ENCODE results near the gene RICTOR.

The RICTOR gene

DNA sequence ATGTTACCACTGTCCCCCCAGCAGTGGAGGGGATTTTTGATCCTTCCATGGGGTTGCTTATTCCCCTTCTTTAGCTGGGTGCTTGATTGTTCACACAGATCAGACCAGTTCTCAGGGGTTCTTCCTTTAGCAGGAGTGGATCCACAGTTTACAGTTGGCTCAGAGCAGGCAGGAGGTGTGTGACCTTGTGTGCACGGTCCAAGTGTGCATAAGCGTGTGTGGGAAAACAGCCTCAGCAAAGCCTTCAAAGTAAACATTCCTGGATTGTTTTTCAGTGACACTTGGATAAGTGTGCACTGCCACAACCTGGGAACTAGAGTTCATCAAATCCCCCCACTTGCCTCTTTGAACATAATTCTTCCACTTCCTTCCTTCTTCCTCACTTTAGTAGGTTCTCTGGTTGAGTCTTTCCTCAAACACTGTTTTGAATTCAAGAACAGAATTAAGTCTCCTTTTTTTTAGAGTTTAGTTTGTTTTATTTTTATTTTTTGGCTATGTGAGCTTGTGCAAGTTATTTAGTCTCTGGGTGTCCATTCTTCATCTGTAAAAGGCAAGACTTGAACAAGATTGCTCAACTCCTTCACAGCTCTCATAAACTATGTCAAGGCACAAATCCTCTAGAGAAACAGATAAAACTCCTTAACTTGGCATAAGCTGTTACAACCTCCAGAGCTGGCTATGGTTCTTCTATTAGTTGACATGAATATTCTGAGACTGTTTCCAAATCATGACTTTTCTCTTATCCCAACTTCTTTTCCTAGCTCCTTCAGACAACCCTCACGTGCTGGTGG, 150.3 kb downstream of the RICTOR start:
- in situ Hi-C loops (cut with HindIII; ENCODE audit: low pct_ligation_motif_present, low pct_unique_long_range_greater_than_20kb, low sequenced_read_pairs): no loop called here
- DNase-seq: no peak

DNA sequence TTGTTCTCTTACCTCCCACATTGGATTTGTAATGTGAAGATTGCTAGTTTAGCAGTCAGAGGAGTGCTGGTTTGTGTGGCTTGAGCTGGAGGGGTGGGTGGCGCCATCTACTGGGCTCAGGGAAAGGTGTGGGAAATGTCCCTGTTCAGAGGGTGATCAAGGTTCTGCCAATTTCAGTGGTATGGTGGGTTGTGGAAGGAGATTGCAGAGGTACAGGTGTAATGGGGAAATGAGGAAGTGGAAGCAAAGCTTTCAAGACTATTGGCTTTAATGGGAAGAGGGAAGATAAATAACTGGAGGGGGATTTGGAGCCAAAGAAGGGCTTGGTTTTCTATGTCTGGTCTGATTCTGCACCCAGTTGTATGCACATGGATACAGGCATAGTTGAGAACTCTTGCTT, 152.0 kb downstream of the RICTOR start:
- in situ Hi-C loops (cut with HindIII; ENCODE audit: low pct_ligation_motif_present, low pct_unique_long_range_greater_than_20kb, low sequenced_read_pairs): no loop called here
- DNase-seq: peak; percentile 43

DNA sequence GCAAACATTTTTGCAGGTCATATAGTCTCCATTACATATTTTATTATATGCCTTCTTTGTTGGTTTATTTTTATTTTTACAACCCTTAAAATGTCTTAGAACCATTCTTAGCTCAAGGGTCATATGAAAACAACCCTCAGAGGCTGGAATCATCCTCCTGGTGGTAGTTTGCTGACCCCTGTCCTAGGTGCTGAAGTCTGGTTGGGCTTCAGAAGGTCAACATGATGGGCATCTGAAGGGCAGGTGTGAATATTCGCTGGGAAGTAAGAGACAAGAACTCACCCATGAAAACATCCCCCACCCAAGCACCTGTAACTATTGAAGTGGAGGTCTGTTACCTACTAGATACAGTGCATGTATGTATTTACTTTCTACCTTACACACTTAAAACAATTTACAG, 153.0 kb downstream of the RICTOR start:
- DNase-seq: peak; percentile 2
- in situ Hi-C loops (cut with HindIII; ENCODE audit: low pct_ligation_motif_present, low pct_unique_long_range_greater_than_20kb, low sequenced_read_pairs): no loop called here

DNA sequence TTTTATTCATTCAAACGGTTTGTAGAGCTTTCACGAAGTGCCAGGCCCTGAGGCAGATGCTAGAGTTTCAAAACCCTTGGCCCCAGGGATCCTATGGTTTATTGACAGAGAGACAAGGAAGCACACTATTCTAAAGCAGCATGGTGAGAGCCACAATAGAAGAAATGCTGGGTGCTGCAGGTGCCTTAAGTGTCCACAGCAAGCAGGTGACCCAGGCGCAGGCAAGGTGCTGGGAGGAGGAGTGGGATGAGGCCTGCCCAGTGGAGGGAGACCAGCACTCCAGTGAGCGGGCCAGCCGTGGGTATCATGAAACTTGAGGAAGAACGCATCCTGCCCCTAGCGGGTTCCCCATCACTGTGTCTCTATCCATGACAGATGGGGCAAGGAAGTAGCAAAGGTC, 157.4 kb downstream of the RICTOR start:
- in situ Hi-C loops (cut with HindIII; ENCODE audit: low pct_ligation_motif_present, low pct_unique_long_range_greater_than_20kb, low sequenced_read_pairs): no loop called here
- DNase-seq: no peak

DNA sequence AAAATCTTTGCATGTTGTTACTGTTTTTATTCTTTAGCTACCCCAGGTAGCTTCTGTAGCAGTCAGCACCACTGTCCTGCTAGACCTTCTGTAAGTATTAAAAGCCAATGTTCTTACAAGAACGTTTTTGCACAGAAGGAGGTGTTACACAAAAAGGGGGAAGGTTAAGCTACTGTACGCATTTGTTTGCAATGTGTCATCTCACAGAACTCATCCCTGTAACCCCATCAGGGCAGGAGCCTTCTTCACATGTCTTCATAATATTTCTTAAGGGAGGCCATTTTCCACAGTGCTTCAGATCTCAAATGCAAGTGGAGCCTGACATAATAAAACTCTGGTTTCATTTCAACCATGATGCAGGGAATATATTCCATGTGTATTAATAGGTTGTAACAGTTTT, 160.5 kb downstream of the RICTOR start:
- no peak for DNase-seq
- in situ Hi-C loops (cut with HindIII; ENCODE audit: low pct_ligation_motif_present, low pct_unique_long_range_greater_than_20kb, low sequenced_read_pairs): no loop called here

DNA sequence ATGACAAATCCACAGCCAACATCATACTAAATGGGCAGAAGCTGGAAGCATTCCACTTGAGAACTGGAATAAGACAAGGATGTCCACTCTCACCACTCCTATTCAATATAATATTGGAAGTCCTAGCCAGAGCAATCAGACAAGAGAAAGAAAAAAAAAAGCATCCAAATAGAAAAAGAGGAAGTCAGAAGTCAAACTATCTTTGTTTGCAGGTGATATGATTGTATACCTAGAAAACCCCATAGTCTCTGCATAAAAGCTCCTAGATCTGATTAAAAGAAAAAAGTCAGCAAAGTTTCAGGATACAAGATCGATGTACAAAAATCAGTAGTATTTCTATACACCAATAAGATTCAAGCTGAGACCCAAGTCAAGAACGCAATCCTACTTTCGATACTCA, 162.3 kb downstream of the RICTOR start:
- in situ Hi-C loops (cut with HindIII; ENCODE audit: low pct_ligation_motif_present, low pct_unique_long_range_greater_than_20kb, low sequenced_read_pairs): no loop called here
- DNase-seq: no peak

DNA sequence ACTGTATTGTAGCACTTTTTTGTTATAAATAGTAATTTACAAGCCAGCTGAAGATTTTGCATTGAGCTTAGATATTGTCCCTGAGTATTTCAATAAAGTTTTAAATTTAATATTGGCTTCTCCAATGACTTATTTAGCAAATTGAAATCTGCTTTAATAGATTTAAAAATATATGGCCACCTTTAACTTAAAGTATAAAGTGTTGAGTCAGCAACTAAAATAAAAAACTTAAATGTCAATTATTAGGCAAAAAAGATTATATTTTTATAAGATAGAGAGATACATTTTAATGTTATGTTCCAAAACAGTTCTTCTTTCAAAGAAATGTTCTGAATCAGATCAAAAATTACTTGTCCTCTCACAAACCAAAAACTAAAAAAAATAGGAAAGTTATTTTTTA, 167.7 kb downstream of the RICTOR start:
- in situ Hi-C loops (cut with HindIII; ENCODE audit: low pct_ligation_motif_present, low pct_unique_long_range_greater_than_20kb, low sequenced_read_pairs): no loop called here

DNA sequence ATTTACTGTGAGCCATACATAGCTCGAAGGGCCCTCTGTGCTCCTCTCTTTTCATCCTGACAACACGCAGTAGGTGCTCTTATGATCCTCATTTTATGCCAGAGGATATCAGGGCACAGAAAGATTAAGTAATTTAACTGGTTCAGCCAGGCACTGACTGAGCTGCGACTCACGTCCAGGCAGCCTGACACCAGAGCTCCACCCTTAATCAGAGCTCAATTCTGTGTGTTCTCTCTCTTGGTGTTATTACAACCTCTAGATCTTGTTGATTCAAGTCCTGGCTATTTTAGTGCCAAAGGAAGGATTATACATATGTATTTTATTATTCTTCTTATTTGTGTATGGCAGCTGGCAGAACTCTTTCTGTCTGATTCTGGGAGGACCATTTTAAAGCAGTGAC, 168.7 kb downstream of the RICTOR start:
- DNase-seq: no peak
- in situ Hi-C loops (cut with HindIII; ENCODE audit: low pct_ligation_motif_present, low pct_unique_long_range_greater_than_20kb, low sequenced_read_pairs): no loop called here

More for the DNA sequence above, 167.7 kb downstream of the RICTOR start:
- DNase-seq: no peak

DNA sequence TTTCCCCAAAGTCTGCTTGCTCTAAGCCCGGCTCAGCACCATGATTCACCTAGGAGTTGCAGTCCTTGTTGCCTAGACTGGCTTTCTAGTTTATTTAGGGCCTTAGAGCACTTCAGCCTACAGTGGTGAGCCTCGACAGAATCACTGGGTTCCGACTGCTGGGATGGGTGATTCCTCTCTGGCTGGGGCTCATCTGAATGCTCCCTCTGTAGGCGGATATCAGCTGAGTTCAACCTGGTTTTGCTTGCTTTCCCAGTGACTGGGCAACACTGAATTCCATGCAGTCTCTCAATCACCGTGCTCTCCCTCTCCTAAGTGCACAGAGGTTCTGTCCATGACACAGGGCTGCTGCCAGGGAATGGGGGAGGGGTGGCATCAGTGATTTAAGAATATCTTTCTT, 174.3 kb downstream of the RICTOR start:
- in situ Hi-C loops (cut with HindIII; ENCODE audit: low pct_ligation_motif_present, low pct_unique_long_range_greater_than_20kb, low sequenced_read_pairs): no loop called here
- DNase-seq: no peak

DNA sequence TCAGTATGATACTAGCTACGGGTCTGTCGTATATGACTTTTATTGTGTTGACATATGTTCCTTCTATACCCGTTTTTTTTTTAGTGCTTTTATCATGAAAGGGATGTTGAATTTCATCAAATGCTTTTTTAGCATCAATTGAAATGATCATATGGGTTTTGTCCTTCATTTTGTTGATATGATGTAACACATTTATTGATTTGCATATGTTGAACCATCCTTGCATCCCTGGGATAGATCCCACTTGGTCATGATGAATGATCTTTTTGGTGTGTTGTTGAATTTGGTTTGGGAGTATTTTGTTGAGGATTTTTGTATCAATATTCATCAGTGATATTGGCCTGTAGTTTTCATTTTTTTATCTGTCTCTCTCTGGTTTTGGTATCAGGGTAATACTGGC, 177.4 kb downstream of the RICTOR start:
- in situ Hi-C loops (cut with HindIII; ENCODE audit: low pct_ligation_motif_present, low pct_unique_long_range_greater_than_20kb, low sequenced_read_pairs): no loop called here
- DNase-seq: no peak

DNA sequence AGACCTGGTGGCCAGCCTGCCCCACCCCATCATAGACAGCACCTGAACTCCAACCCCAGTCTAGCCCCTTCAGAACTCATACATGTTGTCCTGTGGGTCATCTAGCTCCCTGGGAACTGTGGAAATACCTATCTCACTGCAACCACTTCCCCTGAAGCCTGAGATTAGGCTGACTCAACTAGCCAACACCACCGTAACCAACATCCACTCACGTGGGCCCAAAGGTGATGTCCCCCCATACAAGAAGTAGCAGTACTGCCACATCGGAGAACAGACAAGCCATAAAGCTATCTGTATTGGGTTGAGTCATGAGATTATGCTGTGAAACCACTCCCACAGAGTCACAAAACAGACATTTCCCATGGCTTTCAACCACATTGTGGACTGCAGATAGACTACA, 181.8 kb downstream of the RICTOR start:
- no peak for DNase-seq
- in situ Hi-C loops (cut with HindIII; ENCODE audit: low pct_ligation_motif_present, low pct_unique_long_range_greater_than_20kb, low sequenced_read_pairs): no loop called here

DNA sequence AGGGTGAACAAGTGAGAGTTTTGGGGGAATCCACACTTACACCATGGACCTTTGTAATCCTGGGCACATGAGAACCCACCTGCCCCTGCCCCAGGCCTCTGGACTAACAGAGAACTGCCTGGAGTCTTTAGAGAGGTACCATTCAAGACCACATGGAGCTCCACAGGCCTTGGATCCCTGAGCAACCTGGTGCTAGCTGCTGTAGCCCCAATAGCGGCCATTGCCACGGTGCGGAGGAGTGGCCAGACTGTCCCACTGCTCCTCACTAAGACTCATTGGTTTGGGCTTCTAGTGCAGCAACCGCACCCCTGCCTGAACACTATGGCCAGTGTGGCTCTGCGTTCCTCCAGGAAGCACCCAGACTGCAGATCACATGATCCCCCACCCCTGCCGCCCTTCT, 182.6 kb downstream of the RICTOR start:
- no peak for DNase-seq
- in situ Hi-C loops (cut with HindIII; ENCODE audit: low pct_ligation_motif_present, low pct_unique_long_range_greater_than_20kb, low sequenced_read_pairs): no loop called here

DNA sequence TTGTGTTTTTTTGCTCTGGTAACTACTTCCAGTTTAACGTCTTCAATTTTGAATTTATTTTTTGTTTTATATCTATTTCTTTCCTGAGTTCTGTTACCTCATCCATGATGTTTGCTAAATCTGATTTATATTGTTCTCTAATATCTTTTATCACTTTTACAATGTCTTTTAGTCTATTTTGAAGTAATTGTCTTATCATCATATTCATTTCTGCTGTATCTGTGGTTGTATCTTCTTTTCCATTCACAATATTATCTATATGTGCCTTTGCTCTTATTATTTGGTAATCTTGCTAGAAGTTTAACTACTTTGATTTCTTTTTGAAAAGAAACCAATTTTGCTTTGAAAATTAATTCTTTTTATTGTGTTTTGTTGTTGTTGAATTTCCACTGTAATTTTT, 184.8 kb downstream of the RICTOR start:
- no peak for DNase-seq
- in situ Hi-C loops (cut with HindIII; ENCODE audit: low pct_ligation_motif_present, low pct_unique_long_range_greater_than_20kb, low sequenced_read_pairs): no loop called here

DNA sequence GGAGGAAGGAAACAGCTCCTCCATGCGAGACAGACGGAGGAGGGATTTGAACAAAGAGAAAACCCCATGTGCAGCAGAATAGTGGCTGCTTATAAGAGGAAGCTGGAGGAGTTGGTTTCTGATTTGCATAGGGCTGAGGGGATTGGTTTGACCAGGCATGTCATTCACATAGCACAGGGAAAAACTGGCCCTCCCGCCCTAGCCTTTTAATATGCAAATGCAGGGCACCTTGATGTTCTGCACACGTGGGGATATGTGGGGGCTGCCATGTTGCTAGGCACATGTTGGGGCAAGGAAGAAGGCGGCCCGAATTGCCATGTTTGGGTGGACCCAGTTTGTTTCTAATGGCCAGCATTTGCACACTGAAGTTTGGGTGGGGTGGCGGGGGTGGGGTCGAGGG, 186.2 kb downstream of the RICTOR start:
- in situ Hi-C loops (cut with HindIII; ENCODE audit: low pct_ligation_motif_present, low pct_unique_long_range_greater_than_20kb, low sequenced_read_pairs): no loop called here
- no peak for DNase-seq

Data from ACHN (cell line).